HFF-Myc (cell line): Measurements from ENCODE around the gene ZNF672.
A peak's percentile ranks its signal among the peaks of the same experiment; 100 is the strongest.

Source experiments
- DNase-seq: peaks from one replicate; pipeline ENCODE4 v3.0.0-alpha.2; 2011; ENCODE audit warnings: low read depth; ENCODE audit errors: extremely low read depth
- H3K4me3 ChIP-seq: replicated peaks from 2 replicates; pipeline ENCODE4 v1.5.1; 2011; ENCODE audit warnings: low read depth, mild to moderate bottlenecking, control low read depth, low read length
- CTCF ChIP-seq: IDR thresholded peaks from 2 replicates; pipeline ENCODE4 v1.5.1; 2012; ENCODE audit warnings: mild to moderate bottlenecking, low read depth, low read length, control low read depth; ENCODE audit errors: missing control alignments

The ZNF672 gene

GRCh38 chr1:248837045-248837780 is 811 bp upstream of the ZNF672 start:
- H3K4me3 ChIP-seq, result peak overlapping the region; percentile 72
- no peak for DNase-seq
- TF ChIP-seq CTCF, result no peak

- DNase-seq, result no peak
- TF ChIP-seq CTCF, result no peak
- peak overlapping the region; percentile 72 for H3K4me3 ChIP-seq
Observed at GRCh38 chr1:248838357-248839167, 538 bp downstream of the ZNF672 start.

- TF ChIP-seq CTCF, result no peak
- peak overlapping the region; percentile 72 for H3K4me3 ChIP-seq
- no peak for DNase-seq
Observed at GRCh38 chr1:248839168-248839555, 1.1 kb downstream of the ZNF672 start.

- TF ChIP-seq CTCF, result no peak
- DNase-seq, result no peak
- no peak overlapping the region for H3K4me3 ChIP-seq
Observed at GRCh38 chr1:248840946-248841345, 2.9 kb downstream of the ZNF672 start.

GRCh38 chr1:248841702-248842395 is 3.8 kb downstream of the ZNF672 start:
- H3K4me3 ChIP-seq, result no peak overlapping the region
- peak; percentile 65 for TF ChIP-seq CTCF
- no peak for DNase-seq

- DNase-seq, result no peak
- no peak for TF ChIP-seq CTCF
- H3K4me3 ChIP-seq, result no peak overlapping the region
Observed at GRCh38 chr1:248842781-248843331, 4.8 kb downstream of the ZNF672 start.
